SK-N-SH treated with all-trans-retinoic acid at 6 μM for 48 hours (cell line): Measurements from ENCODE around the gene LRRN4CL.
"Not testable (repeated sequence)": the region's sequence is repeated elsewhere in the genome, so short reads cannot be mapped to it uniquely, and the experiment has no call there.

Experiments
- ATAC-seq: fragments of 200-7000 bp; cut with Tn5 transposase; 3 replicates; pipeline ENCODE4 v1.9.1; 2020; ENCODE audit warnings: mild to moderate bottlenecking, moderate library complexity
- ARNTL ChIP-seq: fragments of 450-650 bp; formaldehyde crosslinking; IDR thresholded peaks from 2 replicates; pipeline ENCODE4 v1.5.0; 2020; ENCODE audit warnings: low read depth, mild to moderate bottlenecking, moderate library complexity, borderline replicate concordance
- CREB5 ChIP-seq: fragments of 250-450 bp; sonication (Bioruptor Pico); IDR thresholded peaks from 2 replicates; pipeline ENCODE4 v1.5.1; 2020; ENCODE audit warnings: low read depth, mild to moderate bottlenecking, moderate library complexity
- CSDC2 ChIP-seq: fragments of 250-450 bp; sonication (Bioruptor Pico); IDR thresholded peaks from 2 replicates; pipeline ENCODE4 v1.5.0; 2020; ENCODE audit warnings: mild to moderate bottlenecking, moderate library complexity
- CSRNP3 ChIP-seq: fragments of 250-450 bp; sonication (Bioruptor Pico); IDR thresholded peaks from 2 replicates; pipeline ENCODE4 v1.5.1; 2021; ENCODE audit warnings: mild to moderate bottlenecking, moderate library complexity
- ESRRG ChIP-seq: fragments of 250-450 bp; sonication (Bioruptor Pico); IDR thresholded peaks from 2 replicates; pipeline ENCODE4 v1.6.1; 2021; ENCODE audit warnings: mild to moderate bottlenecking
- GLIS3 ChIP-seq: fragments of 250-450 bp; sonication (Bioruptor Pico); IDR thresholded peaks from 2 replicates; pipeline ENCODE4 v1.5.0; 2020; ENCODE audit warnings: mild to moderate bottlenecking, moderate library complexity
- ISL1 ChIP-seq: fragments of 250-450 bp; sonication (Bioruptor Pico); IDR thresholded peaks from 2 replicates; pipeline ENCODE4 v2.1.2; 2022; ENCODE audit warnings: mild to moderate bottlenecking, moderate library complexity
- OSR1 ChIP-seq: fragments of 250-450 bp; sonication (Bioruptor Pico); IDR thresholded peaks from 2 replicates; pipeline ENCODE4 v1.8.0; 2022; ENCODE audit warnings: moderate library complexity, mild to moderate bottlenecking, inconsistent platforms
- PATZ1 ChIP-seq: fragments of 250-450 bp; sonication (Bioruptor Pico); IDR thresholded peaks from 2 replicates; pipeline ENCODE4 v1.8.0; 2020; ENCODE audit warnings: mild to moderate bottlenecking, moderate library complexity, borderline replicate concordance
- POU6F1 ChIP-seq: fragments of 250-450 bp; sonication (Bioruptor Pico); IDR thresholded peaks from 2 replicates; pipeline ENCODE4 v1.8.0; 2021; ENCODE audit warnings: low read depth, mild to moderate bottlenecking, moderate library complexity, borderline replicate concordance
- RARB ChIP-seq: fragments of 250-450 bp; sonication (Bioruptor Pico); IDR thresholded peaks from 2 replicates; pipeline ENCODE4 v1.8.0; 2021; ENCODE audit warnings: mild to moderate bottlenecking, moderate library complexity
- SNAI2 ChIP-seq: fragments of 250-450 bp; sonication (Bioruptor Pico); IDR thresholded peaks from 2 replicates; pipeline ENCODE4 v1.5.0; 2020; ENCODE audit warnings: mild to moderate bottlenecking, moderate library complexity
- TCF4 ChIP-seq: fragments of 250-450 bp; sonication (Bioruptor Pico); IDR thresholded peaks from 2 replicates; pipeline ENCODE4 v1.8.0; 2021; ENCODE audit warnings: mild to moderate bottlenecking, moderate library complexity, borderline replicate concordance
- TOX ChIP-seq: fragments of 250-450 bp; sonication (Bioruptor Pico); IDR thresholded peaks from 2 replicates; pipeline ENCODE4 v1.8.0; 2021; ENCODE audit warnings: mild to moderate bottlenecking, moderate library complexity, borderline replicate concordance
- ZC3H10 ChIP-seq: fragments of 250-450 bp; sonication (Bioruptor Pico); IDR thresholded peaks from 2 replicates; pipeline ENCODE4 v1.5.1; 2021; ENCODE audit warnings: mild to moderate bottlenecking, moderate library complexity
- ZFP3 ChIP-seq: fragments of 250-450 bp; sonication (Bioruptor Pico); IDR thresholded peaks from 2 replicates; pipeline ENCODE4 v1.5.0; 2020; ENCODE audit warnings: mild to moderate bottlenecking, moderate library complexity
- ZFP30 ChIP-seq: fragments of 450-650 bp; formaldehyde crosslinking; IDR thresholded peaks from 2 replicates; pipeline ENCODE4 v1.5.0; 2022; ENCODE audit warnings: mild to moderate bottlenecking, moderate library complexity
- ZNF565 ChIP-seq: fragments of 450-650 bp; formaldehyde crosslinking; conservative IDR thresholded peaks from 2 replicates; pipeline ENCODE4 v1.5.0; 2020; ENCODE audit warnings: low read depth, mild to moderate bottlenecking, moderate library complexity
- ZNF70 ChIP-seq: fragments of 450-650 bp; formaldehyde crosslinking; IDR thresholded peaks from 2 replicates; pipeline ENCODE4 v1.5.0; 2020; ENCODE audit warnings: mild to moderate bottlenecking, moderate library complexity
- ZNF8 ChIP-seq: fragments of 450-650 bp; formaldehyde crosslinking; IDR thresholded peaks from 2 replicates; pipeline ENCODE4 v1.5.0; 2020; ENCODE audit warnings: mild to moderate bottlenecking, moderate library complexity

LRRN4CL gene

GRCh38 chr11:62656796-62657429 is 32.4 kb downstream of the LRRN4CL start:
- no peak for TF ChIP-seq ZNF70
- no peak for ATAC-seq

- ATAC-seq = no peak
Measured at GRCh38 chr11:62654297-62654696, 35.0 kb downstream of the LRRN4CL start.

GRCh38 chr11:62652161-62653006 is 36.9 kb downstream of the LRRN4CL start:
- no peak for ATAC-seq
- TF ChIP-seq ZNF565 (CRISPR knock-in tag) = no peak
- TF ChIP-seq GLIS3 (CRISPR knock-in tag) = no peak
- TF ChIP-seq ZFP3 (CRISPR knock-in tag) = no peak
- no peak for TF ChIP-seq ZFP30 (CRISPR knock-in tag)
- TF ChIP-seq OSR1 (CRISPR knock-in tag) = no peak
- TF ChIP-seq CSDC2 = no peak
- no peak for TF ChIP-seq PATZ1 (CRISPR knock-in tag)
- TF ChIP-seq CSRNP3 (CRISPR knock-in tag) = no peak
- no peak for TF ChIP-seq ZNF8 (CRISPR knock-in tag)
- no peak for TF ChIP-seq TOX (CRISPR knock-in tag)
- no peak for TF ChIP-seq CREB5 (CRISPR knock-in tag)
- TF ChIP-seq POU6F1 (CRISPR knock-in tag) = no peak
- no peak for TF ChIP-seq TCF4 (CRISPR knock-in tag)
- no peak for TF ChIP-seq RARB (CRISPR knock-in tag)
- TF ChIP-seq SNAI2 (CRISPR knock-in tag) = no peak

More at GRCh38 chr11:62654297-62654696, 35.0 kb downstream of the LRRN4CL start:
- TF ChIP-seq SNAI2 (CRISPR knock-in tag) = no peak
- TF ChIP-seq CREB5 (CRISPR knock-in tag) = no peak
- TF ChIP-seq, all 23 proteins: peak for 0

- not testable (repeated sequence) for ATAC-seq
Measured at GRCh38 chr11:62650283-62650682, 39.0 kb downstream of the LRRN4CL start.

- ATAC-seq = no peak
- no peak for TF ChIP-seq PATZ1 (CRISPR knock-in tag)
- TF ChIP-seq ARNTL = no peak
- TF ChIP-seq ISL1 (CRISPR knock-in tag) = no peak
- no peak for TF ChIP-seq ZC3H10 (CRISPR knock-in tag)
- TF ChIP-seq ZFP3 (CRISPR knock-in tag) = no peak
- no peak for TF ChIP-seq ESRRG (CRISPR knock-in tag)
- TF ChIP-seq RARB (CRISPR knock-in tag) = no peak
- no peak for TF ChIP-seq ZNF565 (CRISPR knock-in tag)
- TF ChIP-seq TCF4 (CRISPR knock-in tag) = no peak
- TF ChIP-seq GLIS3 (CRISPR knock-in tag) = no peak
- TF ChIP-seq POU6F1 (CRISPR knock-in tag) = no peak
- no peak for TF ChIP-seq CSDC2
Measured at GRCh38 chr11:62649486-62649885, 39.8 kb downstream of the LRRN4CL start.
